Gastroesophageal sphincter (tissue), 3 donors: ENCODE results near the gene SNX9.

Experiments
- CTCF ChIP-seq, 4 experiments: fragments of 200-600 bp in 2 of 4; fragments of 450-650 bp in 2 of 4; sonication (generic) in 1 of 4; IDR thresholded peaks; one replicate each; pipeline ENCODE4 v1.5.1; 2017 to 2019; ENCODE audit warnings: antibody characterized with exemption in 4 of 4, mild to moderate bottlenecking in 2 of 4, moderate library complexity in 2 of 4
- EP300 ChIP-seq: sonication (generic); formaldehyde crosslinking; IDR thresholded peaks from one replicate; pipeline ENCODE4 v1.6.1; 2017; ENCODE audit warnings: antibody characterized with exemption, mild to moderate bottlenecking
- POLR2A ChIP-seq, 2 donors: fragments of 450-650 bp; IDR thresholded peaks; one replicate each; pipeline ENCODE4 v1.6.1; 2017; ENCODE audit warnings: antibody characterized with exemption in 2 of 2, mild to moderate bottlenecking in 2 of 2, moderate library complexity in 1 of 2
- POLR2AphosphoS5 ChIP-seq: sonication (generic); formaldehyde crosslinking; IDR thresholded peaks from one replicate; pipeline ENCODE4 v1.6.1; 2017; ENCODE audit warnings: antibody characterized with exemption

GRCh38 chr6:157956171-157956730 is 133.2 kb downstream of the SNX9 start:
- TF ChIP-seq POLR2AphosphoS5 = no peak
- TF ChIP-seq CTCF (IDR thresholded peaks at IDR 0.05) = no peak
- TF ChIP-seq POLR2A (IDR thresholded peaks at IDR 0.05) = no peak
- TF ChIP-seq EP300 = no peak
